AG08395 (cell line): ENCODE measurements around the gene PIP.
"Not testable (repeated sequence)": the region's sequence is repeated elsewhere in the genome, so short reads cannot be mapped to it uniquely, and the experiment has no call there.

Experiments
- DNase-seq: peaks from one replicate; pipeline ENCODE4 v3.0.0; 2012; ENCODE audit warnings: mixed read lengths, low spot score

PIP gene

DNA sequence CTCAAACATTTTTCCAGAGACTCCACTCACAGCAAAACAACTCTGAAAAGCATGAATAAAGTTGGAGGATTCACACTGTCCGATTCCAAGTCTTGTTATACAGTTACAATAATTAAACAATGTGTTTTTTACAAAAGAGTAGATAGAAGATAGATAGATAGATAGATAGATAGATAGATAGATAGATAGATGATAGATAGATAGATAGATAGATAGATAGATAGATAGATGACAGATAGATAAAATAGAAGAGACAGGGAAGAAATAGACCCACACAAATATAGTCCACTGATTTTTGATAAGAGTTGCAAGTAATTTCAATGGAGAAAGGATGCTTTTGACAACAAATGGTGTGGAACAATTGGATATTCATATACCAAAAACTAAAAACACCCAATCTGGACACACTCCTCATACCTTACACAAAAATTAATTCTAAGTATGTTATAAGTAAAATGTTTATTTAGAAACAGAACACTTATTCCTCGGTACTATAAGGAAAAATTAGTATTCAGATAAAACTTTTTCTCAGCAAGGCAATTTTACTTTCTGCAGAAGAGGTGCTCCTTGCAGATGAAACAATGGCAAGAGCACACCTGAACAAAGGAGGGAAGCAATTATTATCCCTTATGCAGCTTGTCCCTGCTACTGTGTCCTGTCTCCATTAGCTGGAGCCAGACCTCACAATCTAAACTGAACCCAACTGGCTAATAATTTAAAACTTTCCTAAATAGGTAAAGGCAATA is 45.7 kb downstream of the PIP start:
- no peak for DNase-seq

- not testable (repeated sequence) for DNase-seq
These were observed 48.9 kb downstream of the PIP start for GRCh38 chr7:143180771-143181170.

DNA sequence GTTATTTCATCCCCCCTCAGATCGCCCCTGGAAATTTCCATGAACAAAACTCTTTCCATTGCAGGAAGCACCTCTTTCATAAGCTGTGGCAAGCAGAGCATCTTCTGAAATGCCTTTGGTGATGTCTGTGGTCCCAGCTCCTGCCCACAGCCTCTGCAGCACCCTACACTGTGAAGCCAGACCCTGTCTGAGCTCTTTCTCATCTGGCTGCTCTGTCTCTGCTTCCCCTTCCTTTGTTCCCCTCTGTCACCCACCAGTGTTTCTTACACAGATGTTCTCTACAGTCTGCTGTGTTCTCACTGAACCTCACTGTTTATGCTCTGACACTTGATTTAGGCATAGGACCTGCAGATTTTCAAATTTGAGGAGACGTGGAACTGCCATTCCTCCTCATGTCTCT is 49.5 kb downstream of the PIP start:
- no peak for DNase-seq

DNA sequence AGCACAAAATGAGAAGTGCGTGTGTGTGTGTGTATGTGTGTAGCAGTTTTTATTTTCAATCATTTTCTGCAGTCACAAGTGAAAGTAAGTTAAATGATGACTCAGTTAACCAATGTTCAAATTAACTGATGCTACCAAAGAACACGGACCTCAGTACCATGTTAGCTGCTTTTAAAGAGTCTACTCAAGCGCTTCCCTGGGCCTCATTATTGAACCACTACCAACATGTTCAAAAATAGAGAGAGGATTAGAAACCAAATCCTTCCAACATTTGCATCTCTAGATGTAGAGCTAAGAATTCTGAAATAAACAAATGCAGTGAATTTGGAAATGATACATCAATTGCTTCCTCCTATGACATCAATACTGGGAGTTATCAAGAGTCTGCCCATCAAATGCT is 51.1 kb downstream of the PIP start, which contains the start of gene TAS2R39:
Gene TAS2R39 (plus strand): TSS at position 396 of the 400 bp plus-strand sequence. CDS start 0 bp downstream, at position 396.
- no peak for DNase-seq

DNA sequence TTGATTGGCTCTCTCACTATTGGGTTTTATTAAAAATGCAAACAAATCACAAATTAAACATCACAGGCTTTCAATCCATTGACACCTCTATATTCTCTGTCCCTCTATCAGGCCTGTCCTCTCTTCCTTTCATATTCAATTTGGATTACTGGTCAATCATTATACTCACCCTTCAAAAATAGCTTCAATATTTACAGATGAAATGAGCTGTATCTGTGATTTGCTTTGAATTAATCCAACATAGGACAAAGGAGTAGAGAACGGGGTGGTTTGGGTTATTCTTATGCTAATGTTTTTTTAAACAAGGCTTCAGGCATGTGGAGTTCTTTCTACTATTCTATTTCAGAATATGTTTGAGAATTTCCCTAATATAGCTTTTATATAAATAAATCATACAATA is 53.7 kb downstream of the PIP start:
- no peak for DNase-seq

- DNase-seq, result no peak
These were observed 57.1 kb downstream of the PIP start for GRCh38 chr7:143188994-143189393.
